Pancreas (tissue), 10 donors: Measurements from ENCODE around the gene BAK1. TPM values are rescaled to one million over a fixed set of nuclear protein-coding genes. Genes with fewer than 3 reads are reported as not detected.

ENCODE experiments used
- ATAC-seq, 4 donors: fragments of 200-7000 bp; cut with Tn5 transposase; one replicate each; pipeline versions ENCODE4 v1.8.0 to v1.9.1; 2020; ENCODE audit warnings: mild to moderate bottlenecking in 4 of 4, moderate library complexity in 4 of 4
- DNase-seq, 6 donors: peaks; one replicate each; pipeline ENCODE4 v3.0.0-alpha.2; 2020
- FAIRE-seq: peaks from 2 replicates; lab custom pipeline; 2012; peaks lifted over from hg19 to GRCh38; lab: Jason Lieb, UNC
- H3K27ac ChIP-seq, 4 donors: fragments of 200-600 bp; sonication (generic); 1 replicate in 3 of 4; 2 replicates in 1 of 4; pipeline versions ENCODE4 v1.5.0 to v1.8.0; 2020
- H3K27me3 ChIP-seq, 4 donors: fragments of 200-600 bp; one replicate each; pipeline ENCODE4 v1.8.0; 2021
- H3K36me3 ChIP-seq, 3 donors: fragments of 200-600 bp; sonication (generic) in 1 of 3; one replicate each; pipeline versions ENCODE4 v1.5.0 to v1.8.0; 2020 to 2021
- H3K4me1 ChIP-seq, 3 donors: fragments of 200-600 bp; one replicate each; pipeline ENCODE4 v1.8.0; 2021
- H3K4me3 ChIP-seq, 4 donors: fragments of 200-600 bp; sonication (generic) in 2 of 4; one replicate each; pipeline versions ENCODE4 v1.5.0 to v1.8.0; 2020 to 2021
- H3K9me3 ChIP-seq, 4 donors: fragments of 200-600 bp; one replicate each; pipeline ENCODE4 v1.8.0; 2021
- WGBS, 2 donors: extraction: QIAGEN DNeasy Blood & Tissue Kit; methylation state at CpG; one replicate each; pipeline ENCODE4 v1.1.7; 2013; 5-methylcytosine and 5-hydroxymethylcytosine counted together
- intact Hi-C, 3 donors: fragments of 100-400 bp; cut with DNase I; formaldehyde crosslinking; loops; one replicate each; pipeline versions ENCODE4 v1.11.1 to v1.14.2; 2022
- polyA plus RNA-seq, 2 donors: library from polyadenylated mRNA; stranded (reverse); fragments of 200-250 nt; gene quantifications; one replicate each; pipeline ENCODE4 v1.2.3, GENCODE V29; 2013
- total RNA-seq, 6 donors: library from RNA; stranded (reverse); fragmentation: NEBNext Ultra II Directional in 4 of 6; extraction: Animal tissue kit (Norgen Biotek cat#: 25700) in 4 of 6; gene quantifications; one replicate each; pipeline versions ENCODE4 v1.2.1 to v1.2.4, GENCODE V29; 2021 to 2023
- TF ChIP-seq, protein P1 (sequence below), 4 donors: fragments of 200-600 bp; sonication (generic) in 3 of 4; IDR thresholded peaks; one replicate each; pipeline versions ENCODE4 v1.5.0 to v1.8.0; 2021; ENCODE audit warnings: antibody characterized with exemption in 4 of 4
- donor health status: healthy with polysubstance abuse.
- donor health status: DM: no; HTN: no; CAD: no; lungs with moderate emphysema.
- donor health status: DM: no; HTN: no; CAD: no.
- donor health status: control.
- donor health status: control.
- donor health status: Bipolar disorder and iron deficiency.
- donor health status: DM: yes; HTN: yes; CAD: no.
- donor health status: DM: no; HTN: no; CAD: no.
- donor health status: DM: no; HTN: no; CAD: no.
- donor health status: DM: yes; HTN: yes; CAD: no.

The BAK1 gene
- total and polyA plus RNA-seq, 8 donors: 5.6 to 11.2 (median 7.3) TPM

DNA sequence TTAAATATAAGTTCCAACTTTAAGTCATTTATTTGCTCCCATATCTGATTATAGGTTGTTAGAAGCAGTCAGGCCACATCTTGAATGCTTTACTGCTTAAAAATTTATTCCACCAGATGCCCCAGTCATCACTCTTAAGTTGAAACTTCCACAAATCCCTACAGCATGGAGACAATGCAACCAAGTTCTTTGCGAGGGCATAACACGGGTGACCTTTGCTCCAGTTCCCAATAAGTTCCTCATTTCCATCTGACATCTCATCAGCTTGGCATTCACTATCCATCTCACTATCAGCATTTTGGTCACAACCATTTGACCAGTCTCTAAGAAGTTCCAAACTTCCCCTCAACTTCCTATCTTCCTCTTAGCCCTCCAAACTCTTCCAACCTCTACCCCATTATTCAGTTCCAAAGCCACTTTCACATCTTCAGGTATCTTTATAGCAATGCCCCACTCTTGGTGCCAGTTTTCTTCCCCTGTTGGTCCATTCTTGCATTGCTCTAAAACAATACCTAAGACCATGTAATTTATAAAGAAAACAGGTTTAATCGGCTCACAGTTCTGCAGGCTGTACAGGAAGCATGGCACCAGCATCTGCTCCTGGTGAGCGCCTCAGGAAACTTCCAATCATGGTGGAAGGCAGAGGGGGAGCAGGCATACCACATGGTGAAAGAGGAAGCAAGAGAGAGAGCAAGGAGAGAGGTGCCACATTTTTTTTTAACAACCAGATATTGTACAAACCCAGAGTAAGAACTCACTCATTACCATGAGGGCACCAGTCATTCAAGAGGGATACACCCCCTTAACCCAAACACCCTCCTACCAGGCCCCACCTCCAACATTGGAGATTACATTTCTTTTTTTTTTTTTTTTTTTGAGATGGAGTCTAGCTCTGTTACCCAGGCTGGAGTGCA, 25.1 kb upstream of the BAK1 start:
- H3K4me1 ChIP-seq: no peaks in the 10 kb centered on the region
- no peak overlapping the region for H3K4me3 ChIP-seq
- WGBS, 2 donors: 83 to 89% methylated on average over 4 of the region's 4 CpGs
- DNase-seq (no peak), ATAC-seq (no peak), FAIRE-seq (no peak)
- H3K36me3 ChIP-seq: no peaks in the 10 kb centered on the region
- no peak overlapping the region for H3K27ac ChIP-seq
- H3K9me3 ChIP-seq: no peaks in the 10 kb centered on the region
- intact Hi-C loops: no loop called here
- TF ChIP-seq, protein P1, sequence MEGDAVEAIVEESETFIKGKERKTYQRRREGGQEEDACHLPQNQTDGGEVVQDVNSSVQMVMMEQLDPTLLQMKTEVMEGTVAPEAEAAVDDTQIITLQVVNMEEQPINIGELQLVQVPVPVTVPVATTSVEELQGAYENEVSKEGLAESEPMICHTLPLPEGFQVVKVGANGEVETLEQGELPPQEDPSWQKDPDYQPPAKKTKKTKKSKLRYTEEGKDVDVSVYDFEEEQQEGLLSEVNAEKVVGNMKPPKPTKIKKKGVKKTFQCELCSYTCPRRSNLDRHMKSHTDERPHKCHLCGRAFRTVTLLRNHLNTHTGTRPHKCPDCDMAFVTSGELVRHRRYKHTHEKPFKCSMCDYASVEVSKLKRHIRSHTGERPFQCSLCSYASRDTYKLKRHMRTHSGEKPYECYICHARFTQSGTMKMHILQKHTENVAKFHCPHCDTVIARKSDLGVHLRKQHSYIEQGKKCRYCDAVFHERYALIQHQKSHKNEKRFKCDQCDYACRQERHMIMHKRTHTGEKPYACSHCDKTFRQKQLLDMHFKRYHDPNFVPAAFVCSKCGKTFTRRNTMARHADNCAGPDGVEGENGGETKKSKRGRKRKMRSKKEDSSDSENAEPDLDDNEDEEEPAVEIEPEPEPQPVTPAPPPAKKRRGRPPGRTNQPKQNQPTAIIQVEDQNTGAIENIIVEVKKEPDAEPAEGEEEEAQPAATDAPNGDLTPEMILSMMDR (IDR thresholded peaks at IDR 0.05): no peak
- H3K27me3 ChIP-seq: no peaks in the 10 kb centered on the region

DNA sequence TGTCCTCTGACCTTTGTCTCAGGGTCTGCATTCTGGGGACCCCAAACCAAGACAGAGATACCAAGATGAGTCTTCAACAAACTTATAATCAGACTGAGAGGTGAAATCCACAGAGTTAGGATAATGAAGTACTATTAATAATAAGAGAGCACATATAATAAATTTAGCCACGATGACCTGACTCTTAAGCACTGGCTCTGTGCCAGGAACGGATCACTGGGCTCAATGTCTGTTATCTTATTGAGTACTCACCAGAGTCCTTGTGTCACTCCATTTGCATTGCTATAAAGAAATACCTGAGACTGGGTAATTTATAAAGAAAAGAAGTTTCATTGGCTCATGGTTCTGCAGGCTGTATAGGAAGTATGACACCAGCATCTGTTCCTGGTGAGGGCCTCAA, 22.1 kb upstream of the BAK1 start:
- ATAC-seq (no peak), FAIRE-seq (no peak), DNase-seq (no peak)
- Histone ChIP-seq H3K4me1 (no peaks in the 10 kb centered on the region), H3K27me3 (no peaks in the 10 kb centered on the region), H3K4me3 (no peak overlapping the region), H3K27ac (no peak overlapping the region), H3K9me3 (no peaks in the 10 kb centered on the region), H3K36me3 (no peaks in the 10 kb centered on the region)
- 16 to 19% methylated on average over 2 of the region's 2 CpGs for WGBS, 2 donors
- TF ChIP-seq, protein P1 (IDR thresholded peaks at IDR 0.05): no peak
- intact Hi-C loops: no loop called here

GRCh38 chr6:33600761-33601160, 20.7 kb upstream of the BAK1 start:
- H3K27me3 ChIP-seq: no peaks in the 10 kb centered on the region
- ATAC-seq (no peak), FAIRE-seq (no peak), DNase-seq (no peak)
- intact Hi-C loops: no loop called here
- TF ChIP-seq, protein P1 (IDR thresholded peaks at IDR 0.05): no peak
- no peaks in the 10 kb centered on the region for H3K36me3 ChIP-seq
- no peaks in the 10 kb centered on the region for H3K4me1 ChIP-seq
- 73 to 86% methylated on average over 5 to 6 of the region's 6 CpGs for WGBS, 2 donors
- H3K9me3 ChIP-seq: no peaks in the 10 kb centered on the region
- no peak overlapping the region for H3K27ac ChIP-seq
- no peak overlapping the region for H3K4me3 ChIP-seq

DNA sequence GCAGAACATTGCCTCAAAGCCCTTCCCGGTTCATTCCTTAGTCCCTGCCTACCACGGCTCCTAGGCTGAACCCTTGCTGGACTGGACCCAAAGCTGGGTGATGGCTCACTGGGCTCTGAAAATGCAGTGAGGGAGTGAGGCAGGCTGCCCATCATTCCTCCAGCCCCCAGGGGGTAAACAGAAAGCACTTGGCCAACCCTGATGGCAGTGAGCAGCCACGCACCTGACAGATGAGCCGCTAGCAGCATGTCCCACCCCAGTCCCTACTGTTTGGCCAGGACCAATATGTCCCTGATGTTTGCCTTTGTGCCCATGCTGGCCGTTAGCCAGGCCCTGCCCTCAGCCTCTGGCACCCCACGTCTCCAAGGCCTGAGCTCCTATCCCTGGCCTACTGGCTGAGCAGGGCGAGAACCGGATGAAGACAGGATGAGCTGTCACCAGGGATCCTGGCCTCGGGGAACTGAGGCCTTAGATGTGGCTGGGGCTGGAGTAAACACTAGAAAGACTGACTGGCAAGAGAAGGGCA, 19.4 kb upstream of the BAK1 start:
- Histone ChIP-seq H3K4me1 (no peaks in the 10 kb centered on the region), H3K4me3 (no peak overlapping the region), H3K36me3 (no peaks in the 10 kb centered on the region), H3K27me3 (no peaks in the 10 kb centered on the region), H3K27ac (no peak overlapping the region), H3K9me3 (no peaks in the 10 kb centered on the region)
- TF ChIP-seq, protein P1 (IDR thresholded peaks at IDR 0.05): no peak
- intact Hi-C loops: no loop called here
- peak; percentile 16 to 68 (median 54) for ATAC-seq
- 60 to 64% methylated on average over 9 of the region's 9 CpGs for WGBS, 2 donors
- no peak for DNase-seq
- no peak for FAIRE-seq
